ENCODE data around the gene NOP9.

Gene NOP9

DNA sequence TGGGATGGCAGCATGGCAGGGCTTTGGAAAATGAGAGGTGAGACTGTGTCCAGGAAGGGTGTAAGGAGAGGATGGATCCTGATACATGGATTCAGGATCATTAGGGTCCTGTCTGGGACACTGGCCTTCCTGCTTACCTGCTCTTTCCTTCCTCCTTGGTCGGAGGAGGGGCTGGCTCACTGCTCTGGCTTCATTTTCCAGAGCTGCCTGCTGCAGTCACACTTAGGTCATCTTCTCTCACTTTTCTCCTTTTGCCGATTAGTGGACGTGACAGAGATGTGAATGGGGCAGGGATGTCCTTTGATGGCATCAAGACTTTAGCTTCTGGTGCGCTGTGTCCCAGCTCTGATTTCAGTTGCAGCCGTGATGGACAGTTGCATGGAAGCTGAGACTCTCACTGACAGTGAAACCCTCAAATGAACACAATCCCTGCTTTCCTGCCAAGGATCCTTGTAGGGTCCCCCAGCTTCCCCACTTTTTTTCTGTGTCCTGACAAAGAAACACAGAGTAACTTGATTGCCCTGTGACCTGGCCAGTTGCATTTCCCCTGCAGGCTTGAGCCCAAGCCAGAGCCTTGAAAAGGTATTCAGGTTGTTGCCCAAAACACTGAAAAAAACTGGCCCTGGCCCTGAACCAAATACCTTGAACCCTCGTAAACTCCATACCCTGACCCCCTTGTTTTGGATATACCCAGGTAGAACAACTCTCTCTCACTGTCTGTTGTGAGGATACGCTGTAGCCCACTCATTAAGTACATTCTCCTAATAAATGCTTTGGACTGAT is 8.9 kb downstream of the NOP9 start:
- DNase-seq (ENCODE audit: low spot score): no peak

DNA sequence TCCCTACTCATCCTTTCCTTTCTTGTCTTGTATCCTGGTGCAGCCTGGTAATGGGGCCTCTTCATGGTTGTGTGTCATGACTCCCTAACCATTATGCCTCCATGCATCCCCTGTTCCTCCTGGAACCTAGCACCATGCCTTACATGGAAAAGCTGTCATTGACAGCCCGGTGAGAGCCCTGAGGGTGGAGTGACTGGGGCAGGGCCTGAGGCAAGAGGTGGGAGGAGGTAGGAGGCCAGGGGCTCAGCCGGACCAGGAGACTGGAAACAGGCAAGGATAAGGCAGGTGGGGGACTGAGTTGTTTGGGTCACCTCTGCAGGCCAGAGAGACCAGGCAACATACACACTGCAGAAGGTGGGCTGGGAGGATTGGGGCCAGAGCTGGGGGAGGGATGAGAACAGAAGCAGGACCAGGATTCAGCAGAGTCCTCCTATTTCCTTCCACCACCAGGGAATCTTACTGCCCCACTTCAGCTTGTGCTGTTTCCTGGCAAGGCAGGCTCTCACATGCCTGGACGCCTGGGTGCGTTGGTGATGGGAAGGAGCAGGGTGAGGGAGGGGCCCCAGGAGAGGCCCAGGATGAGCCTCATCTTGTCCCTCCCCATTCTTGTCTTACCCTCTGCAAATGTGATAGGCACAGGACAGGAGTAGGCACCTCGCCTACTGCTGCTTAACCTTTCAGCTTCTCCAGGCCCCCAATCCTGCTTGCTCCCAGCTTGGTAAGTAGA is 10.1 kb downstream of the NOP9 start, which contains the start of gene LTB4R2:
Gene LTB4R2, plus strand, starts transcription at position 603 of the 727 bp plus-strand sequence. CDS start 525 bp downstream, outside the sequence.
- DNase-seq (ENCODE audit: low spot score): no peak

DNA sequence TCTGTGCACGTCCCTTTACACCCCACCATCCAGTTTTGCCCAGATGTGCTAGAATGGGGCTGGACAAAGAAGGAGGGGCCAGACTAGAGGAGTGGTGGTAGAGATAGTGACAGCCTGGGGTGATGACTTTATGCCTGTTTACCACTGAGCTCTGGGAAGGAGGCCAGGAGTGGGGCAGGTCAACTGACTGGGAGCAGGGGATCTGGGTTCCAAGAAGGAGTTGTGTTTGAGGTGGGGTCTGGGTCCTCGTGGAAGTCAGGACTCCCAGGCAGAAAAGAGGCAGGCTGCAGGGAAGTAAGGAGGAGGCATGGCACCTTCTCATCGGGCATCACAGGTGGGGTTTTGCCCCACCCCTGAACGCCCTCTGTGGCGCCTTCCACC is 10.6 kb downstream of the NOP9 start:
- DNase-seq (ENCODE audit: low spot score): no peak

DNA sequence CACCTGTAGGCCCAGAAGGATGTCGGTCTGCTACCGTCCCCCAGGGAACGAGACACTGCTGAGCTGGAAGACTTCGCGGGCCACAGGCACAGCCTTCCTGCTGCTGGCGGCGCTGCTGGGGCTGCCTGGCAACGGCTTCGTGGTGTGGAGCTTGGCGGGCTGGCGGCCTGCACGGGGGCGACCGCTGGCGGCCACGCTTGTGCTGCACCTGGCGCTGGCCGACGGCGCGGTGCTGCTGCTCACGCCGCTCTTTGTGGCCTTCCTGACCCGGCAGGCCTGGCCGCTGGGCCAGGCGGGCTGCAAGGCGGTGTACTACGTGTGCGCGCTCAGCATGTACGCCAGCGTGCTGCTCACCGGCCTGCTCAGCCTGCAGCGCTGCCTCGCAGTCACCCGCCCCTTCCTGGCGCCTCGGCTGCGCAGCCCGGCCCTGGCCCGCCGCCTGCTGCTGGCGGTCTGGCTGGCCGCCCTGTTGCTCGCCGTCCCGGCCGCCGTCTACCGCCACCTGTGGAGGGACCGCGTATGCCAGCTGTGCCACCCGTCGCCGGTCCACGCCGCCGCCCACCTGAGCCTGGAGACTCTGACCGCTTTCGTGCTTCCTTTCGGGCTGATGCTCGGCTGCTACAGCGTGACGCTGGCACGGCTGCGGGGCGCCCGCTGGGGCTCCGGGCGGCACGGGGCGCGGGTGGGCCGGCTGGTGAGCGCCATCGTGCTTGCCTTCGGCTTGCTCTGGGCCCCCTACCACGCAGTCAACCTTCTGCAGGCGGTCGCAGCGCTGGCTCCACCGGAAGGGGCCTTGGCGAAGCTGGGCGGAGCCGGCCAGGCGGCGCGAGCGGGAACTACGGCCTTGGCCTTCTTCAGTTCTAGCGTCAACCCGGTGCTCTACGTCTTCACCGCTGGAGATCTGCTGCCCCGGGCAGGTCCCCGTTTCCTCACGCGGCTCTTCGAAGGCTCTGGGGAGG is 11.3 kb downstream of the NOP9 start, which contains the start of gene LTB4R:
Gene LTB4R, plus strand, starts transcription at position 857 of the 959 bp plus-strand sequence. CDS start 4,150 bp downstream, outside the sequence.
- DNase-seq (ENCODE audit: low spot score): peak; percentile 90

DNA sequence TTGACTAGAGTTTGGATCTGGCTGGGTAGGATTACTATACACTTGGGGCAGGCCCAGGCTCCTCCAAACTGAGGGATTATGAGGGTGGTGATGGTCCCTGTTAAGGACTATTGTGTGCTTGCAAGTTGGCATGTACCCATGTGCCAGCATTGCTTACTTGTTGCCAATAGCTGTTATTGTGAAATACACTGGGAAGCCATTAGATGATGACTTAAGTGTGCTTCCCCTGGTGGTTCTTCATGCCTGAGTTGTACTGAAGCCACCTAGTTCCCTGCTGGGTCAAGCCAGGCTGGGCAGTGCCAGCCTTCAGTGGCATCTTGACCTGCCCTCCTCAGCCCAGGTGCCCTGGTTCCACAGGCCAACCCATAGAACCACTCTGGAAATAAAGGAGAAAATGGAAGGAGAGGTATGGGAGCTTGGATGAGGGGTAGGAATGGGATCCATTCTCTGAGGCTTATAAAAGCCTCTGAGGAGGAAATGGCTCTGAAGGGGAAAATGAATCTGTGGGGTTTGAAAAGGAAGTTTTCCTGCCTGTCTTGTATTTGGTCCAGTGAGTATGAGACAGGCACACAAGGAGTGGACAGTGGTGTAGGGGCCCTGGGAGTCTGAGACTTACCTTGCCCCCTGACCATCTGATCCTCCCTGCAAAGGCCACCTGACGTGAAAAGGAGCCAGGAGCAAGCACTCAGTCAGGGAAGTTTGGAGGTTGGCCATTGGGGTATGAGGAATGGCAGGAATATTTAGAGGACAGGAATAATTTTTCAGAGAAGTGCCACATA is 12.4 kb downstream of the NOP9 start:
- DNase-seq (ENCODE audit: low spot score): peak; percentile 45

DNA sequence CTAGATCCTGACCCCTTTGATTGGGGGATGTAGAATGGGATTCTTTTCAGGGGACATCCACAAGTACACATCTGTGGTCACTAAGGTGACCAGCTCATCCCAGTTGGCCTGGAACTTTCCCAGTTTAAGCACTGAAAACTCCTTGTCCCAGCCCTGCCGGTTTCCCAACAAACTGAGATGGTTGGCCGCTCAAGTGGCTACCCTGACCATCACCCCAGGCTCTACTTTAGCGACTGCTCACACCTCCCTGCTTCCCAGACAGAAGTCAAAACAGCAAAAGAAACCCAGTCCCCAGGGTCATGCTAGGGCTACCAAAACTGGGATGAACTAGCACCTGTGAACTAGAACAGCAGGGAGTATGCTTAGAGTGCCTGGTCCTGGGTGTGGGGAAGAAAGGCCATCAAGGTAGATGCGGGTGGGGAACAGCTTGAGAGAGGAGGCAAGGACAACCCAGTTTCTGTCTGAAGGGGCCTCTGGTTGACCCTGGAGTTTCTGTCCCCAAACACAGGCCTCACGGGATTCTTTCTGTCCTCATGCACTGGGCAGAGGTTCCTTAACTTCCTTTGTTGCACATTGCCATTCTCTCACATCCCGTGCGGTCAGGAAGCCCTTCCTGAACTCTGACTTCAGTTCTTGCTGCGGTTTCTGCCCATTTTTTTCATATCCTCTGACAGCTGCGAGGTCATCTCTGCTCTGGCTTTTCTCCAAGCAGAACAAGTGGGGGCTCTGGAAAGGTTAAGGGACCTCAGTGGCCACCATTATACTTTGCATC is 13.3 kb downstream of the NOP9 start:
- no peak for DNase-seq (ENCODE audit: low spot score)

DNA sequence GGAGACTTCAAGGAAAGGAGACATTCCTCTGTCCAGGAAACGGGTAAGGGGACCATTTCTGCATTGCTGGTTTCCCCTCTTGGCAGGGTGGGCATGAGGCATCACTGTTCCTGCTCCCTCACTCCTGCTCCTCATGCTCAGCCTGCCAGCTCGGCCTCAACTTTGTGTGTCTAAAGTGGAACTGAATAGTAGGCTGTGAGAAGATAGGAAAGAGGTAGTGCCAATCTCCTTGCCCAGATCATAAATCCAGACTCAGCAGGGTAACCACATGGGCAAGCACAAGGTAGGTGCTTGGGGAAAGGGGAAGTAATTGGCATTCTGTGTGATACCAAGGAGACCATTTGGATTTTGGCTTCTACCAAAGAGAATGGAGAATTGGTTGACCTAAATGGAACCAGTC is 14.3 kb downstream of the NOP9 start:
- DNase-seq (ENCODE audit: low spot score): no peak

DNA sequence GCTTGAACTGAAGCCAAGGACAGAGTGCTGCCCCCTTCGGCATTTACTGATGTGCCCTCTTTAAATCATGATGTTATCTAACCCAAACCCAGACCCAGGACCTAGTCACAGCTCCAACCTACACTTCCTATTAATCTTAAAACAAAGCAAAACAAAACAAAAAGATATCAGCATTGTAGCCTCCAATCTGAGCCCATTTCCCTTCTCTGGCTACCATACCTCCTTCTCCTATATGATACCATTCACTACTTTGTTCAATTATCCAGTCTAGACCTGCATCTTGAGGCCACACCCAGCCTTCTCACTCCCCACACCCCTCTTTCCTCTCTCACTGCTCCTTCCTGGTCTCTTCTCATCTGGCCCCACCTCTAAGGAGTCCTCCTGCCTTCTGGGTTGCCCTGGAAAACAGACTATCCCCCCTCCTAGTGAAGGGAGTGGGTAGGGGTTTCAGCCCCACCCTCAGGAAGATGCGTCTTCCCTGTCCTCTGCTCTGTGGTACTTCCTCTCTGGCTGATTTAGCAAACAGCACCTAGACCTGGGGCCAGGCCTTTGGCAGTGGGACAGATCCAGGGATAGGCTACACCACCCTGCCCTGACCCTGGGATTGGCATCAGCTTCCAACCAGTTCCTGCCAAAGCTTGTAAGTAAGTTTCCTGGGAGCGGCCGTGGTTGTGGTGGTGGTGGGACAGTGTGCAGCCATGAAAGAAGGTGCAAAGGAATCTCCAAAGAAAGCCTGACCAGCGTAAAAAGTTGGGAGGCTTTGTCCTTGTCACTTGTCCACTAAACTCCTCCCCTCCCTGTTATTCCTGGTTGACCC is 14.9 kb downstream of the NOP9 start:
- no peak for DNase-seq (ENCODE audit: low spot score)

DNA sequence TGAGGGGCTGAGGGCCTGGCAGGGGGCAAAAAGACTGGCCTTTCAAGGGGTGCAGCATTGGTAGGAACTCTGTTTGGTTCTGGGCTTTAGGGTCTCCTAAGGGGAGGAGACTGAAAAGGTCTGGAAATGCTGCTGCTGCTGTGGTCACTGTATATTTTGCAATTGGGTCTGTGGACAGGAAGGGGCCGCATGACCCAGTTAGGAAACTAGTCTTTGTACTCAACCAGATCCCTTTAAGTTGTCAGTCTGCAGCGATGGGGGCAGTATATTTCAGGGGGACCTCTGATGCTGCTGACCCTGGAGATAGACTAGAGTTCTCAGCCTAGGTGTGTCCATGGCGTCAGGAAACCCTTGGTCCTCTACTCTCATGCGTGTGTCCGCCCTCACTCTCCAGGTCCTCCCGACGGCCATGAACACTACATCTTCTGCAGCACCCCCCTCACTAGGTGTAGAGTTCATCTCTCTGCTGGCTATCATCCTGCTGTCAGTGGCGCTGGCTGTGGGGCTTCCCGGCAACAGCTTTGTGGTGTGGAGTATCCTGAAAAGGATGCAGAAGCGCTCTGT is 15.7 kb downstream of the NOP9 start:
- DNase-seq (ENCODE audit: low spot score): no peak

DNA sequence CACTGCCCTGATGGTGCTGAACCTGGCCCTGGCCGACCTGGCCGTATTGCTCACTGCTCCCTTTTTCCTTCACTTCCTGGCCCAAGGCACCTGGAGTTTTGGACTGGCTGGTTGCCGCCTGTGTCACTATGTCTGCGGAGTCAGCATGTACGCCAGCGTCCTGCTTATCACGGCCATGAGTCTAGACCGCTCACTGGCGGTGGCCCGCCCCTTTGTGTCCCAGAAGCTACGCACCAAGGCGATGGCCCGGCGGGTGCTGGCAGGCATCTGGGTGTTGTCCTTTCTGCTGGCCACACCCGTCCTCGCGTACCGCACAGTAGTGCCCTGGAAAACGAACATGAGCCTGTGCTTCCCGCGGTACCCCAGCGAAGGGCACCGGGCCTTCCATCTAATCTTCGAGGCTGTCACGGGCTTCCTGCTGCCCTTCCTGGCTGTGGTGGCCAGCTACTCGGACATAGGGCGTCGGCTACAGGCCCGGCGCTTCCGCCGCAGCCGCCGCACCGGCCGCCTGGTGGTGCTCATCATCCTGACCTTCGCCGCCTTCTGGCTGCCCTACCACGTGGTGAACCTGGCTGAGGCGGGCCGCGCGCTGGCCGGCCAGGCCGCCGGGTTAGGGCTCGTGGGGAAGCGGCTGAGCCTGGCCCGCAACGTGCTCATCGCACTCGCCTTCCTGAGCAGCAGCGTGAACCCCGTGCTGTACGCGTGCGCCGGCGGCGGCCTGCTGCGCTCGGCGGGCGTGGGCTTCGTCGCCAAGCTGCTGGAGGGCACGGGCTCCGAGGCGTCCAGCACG is 16.4 kb downstream of the NOP9 start:
- DNase-seq (ENCODE audit: low spot score): no peak

DNA sequence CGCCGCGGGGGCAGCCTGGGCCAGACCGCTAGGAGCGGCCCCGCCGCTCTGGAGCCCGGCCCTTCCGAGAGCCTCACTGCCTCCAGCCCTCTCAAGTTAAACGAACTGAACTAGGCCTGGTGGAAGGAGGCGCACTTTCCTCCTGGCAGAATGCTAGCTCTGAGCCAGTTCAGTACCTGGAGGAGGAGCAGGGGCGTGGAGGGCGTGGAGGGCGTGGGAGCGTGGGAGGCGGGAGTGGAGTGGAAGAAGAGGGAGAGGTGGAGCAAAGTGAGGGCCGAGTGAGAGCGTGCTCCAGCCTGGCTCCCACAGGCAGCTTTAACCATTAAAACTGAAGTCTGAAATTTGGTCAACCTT is 16.9 kb downstream of the NOP9 start:
- no peak for DNase-seq (ENCODE audit: low spot score)

DNA sequence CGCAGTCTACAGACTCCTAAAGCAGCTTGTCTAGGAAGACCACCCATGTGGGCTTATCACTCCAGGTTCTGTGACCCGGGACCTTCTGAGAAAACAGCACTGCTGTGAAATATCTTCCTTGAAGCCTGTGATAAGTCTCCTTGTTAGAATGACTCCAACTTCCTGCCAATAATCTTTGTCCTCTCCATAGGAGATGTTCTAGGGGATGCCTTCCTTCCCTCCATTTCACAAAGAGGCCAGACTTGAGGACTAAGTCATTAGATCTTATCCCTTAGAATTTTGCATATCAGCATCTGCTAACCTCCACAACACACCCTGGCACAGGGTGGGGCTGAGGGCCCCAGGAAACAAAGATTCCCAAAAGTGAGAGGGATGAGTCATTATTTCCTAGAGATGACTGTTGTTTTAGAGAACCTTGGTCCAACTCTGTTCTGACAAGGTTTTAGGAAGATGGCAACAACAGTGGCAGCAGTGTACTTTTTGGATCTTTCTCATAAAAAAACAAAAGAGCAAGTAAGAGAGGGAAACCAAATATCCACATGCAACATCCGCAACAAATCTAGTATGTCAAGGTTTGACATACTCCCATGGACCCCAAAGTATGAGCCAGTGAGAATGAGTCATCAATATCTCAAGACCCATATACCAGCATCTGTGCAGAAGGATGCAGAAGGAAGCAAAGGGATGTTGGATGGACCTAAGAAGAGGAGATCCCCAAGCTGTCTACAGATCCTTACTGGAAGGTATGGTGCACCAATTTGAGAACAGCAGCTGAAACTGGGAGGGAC is 17.7 kb downstream of the NOP9 start:
- DNase-seq (ENCODE audit: low spot score): peak; percentile 50

DNA sequence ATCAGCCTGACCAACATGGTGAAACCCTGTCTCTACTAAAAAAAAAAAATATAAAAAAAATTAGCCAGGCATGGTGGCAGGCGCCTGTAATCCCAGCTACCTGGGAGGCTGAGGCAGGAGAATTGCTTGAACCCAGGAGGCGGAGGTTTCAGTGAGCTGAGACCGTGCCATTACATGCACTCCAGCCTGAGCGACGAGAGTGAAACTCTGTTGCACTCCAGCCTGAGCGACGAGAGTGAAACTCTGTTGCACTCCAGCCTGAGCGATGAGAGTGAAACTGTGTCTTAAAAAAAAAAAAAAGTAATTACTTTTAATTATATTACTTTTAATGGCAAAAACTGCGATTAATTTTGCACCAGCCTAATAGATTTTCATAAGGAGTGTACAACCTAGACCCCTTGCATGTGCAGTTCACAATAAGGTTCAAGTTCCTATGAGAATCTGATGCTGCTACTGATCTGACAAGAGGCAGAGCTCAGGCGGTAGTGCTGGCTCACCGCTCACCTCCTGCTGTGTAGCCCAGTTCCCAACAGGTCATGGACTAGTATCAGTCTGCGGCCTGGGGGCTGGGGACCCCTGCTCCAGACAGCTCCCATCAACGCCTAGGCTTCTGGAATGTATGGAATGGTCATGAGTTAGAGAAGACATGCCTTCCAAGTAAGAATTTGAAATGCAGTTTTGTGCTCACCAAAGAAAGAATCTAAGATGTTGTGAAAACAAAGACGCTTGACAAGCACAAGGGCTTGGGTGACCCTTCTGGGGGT is 21.7 kb downstream of the NOP9 start:
- DNase-seq (ENCODE audit: low spot score): no peak

DNA sequence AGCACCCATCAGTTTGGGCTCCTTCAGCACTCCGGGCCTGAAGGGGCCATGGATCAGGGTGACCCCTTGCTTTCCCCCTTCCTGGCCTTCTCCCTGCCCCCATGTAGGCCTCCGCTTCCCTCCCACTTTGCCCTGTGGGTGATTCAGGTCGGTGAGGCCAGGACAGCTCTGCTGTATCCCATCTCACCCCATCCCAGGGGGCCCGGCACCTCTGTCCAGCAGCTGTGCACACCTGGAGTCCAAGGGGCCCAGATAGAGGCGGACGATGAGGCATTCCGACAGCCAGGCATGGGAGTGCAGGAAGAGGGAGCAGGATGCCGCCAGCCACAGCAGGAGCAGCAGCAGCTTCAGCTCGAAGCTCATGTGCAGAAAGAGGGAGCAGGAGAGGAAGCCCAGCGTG is 23.0 kb downstream of the NOP9 start:
- no peak for DNase-seq (ENCODE audit: low spot score)

DNA sequence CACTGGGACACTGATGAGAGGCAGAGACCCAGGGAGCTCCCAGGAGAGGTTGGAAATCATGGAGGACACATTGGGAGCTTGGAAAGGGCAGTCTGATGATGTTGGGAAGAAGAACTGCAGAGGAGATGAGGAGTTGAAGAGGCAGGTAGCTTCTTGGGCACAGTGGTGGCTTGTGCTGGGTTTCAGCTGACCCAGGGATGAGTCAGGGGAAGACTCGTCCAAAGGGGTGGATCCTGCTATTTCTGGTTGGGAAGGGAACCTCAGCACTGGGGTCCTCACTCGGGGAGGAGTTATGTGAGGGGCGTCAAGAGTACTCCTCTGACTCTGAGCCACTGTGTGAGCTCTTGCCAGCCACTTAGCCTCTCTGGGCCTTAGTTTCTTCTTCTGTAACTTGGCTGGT is 23.7 kb downstream of the NOP9 start:
- DNase-seq (ENCODE audit: low spot score): no peak

DNA sequence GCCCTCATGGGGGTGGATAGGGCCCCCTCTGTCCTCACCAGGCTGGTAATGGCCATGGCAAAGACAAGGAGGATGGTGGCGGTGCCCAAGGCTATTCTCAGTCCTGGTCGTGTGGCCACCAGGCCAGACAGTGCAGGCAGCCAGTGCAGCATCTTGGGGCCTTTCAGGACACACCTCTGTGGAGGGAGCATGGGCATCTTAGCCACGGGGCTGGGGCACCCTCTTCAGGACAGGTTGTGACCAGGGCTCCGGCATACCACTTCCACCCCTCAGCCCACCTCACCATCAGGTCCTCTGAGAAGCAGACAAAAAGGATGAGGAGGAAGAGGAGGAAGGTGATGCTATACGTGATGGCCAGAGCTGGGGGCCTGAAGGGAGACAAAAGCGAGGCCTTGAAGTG is 24.4 kb downstream of the NOP9 start:
- no peak for DNase-seq (ENCODE audit: low spot score)

DNA sequence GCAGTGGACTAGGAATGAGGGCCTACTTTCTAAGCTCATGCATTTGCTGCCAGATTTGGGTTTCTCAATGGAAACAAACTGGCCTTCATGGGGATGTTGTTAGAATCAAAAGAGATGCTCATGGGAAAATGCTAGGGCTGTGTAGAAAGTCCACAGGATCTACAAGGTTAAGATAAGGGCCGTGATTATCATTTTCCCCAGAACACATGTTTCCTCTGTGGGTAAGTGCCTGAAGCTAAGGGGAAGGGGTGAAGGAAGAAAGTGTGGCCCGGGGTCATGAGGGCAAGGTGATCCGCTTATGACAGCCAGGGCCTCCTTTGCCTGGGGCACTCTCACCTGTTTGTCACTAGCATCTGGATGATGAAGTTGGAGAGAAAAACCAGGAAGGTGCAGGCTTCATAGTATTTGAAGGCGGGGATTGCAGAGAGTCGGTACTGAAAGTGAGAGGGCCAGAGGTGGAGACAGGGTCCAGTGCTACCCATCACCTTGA is 25.4 kb downstream of the NOP9 start:
- no peak for DNase-seq (ENCODE audit: low spot score)

All from GM03348 (cell line).